ENCODE data around the gene ASPDH.
"Not testable (repeated sequence)": the region's sequence is repeated elsewhere in the genome, so short reads cannot be mapped to it uniquely, and the experiment has no call there.

Gene ASPDH

GRCh38 chr19:50547385-50548190 lies 33.9 kb upstream of the ASPDH start:
- DNase-seq: no peak

- no peak for DNase-seq
These were observed 33.0 kb upstream of the ASPDH start for GRCh38 chr19:50546527-50547221.

- no peak for DNase-seq
These were observed 29.2 kb upstream of the ASPDH start for GRCh38 chr19:50542943-50543342.

GRCh38 chr19:50537769-50538230 lies 24.1 kb upstream of the ASPDH start:
- peak; percentile 54 for DNase-seq

- no peak for DNase-seq
These were observed 23.6 kb upstream of the ASPDH start for GRCh38 chr19:50537306-50537685.

- DNase-seq: no peak
These were observed 23.1 kb upstream of the ASPDH start for GRCh38 chr19:50536662-50537305.

GRCh38 chr19:50535672-50536187 lies 22.0 kb upstream of the ASPDH start:
- DNase-seq: no peak

GRCh38 chr19:50534478-50534877 lies 20.8 kb upstream of the ASPDH start:
- no peak for DNase-seq

- no peak for DNase-seq
These were observed 19.2 kb upstream of the ASPDH start for GRCh38 chr19:50532952-50533351.

GRCh38 chr19:50531171-50531612 lies 17.5 kb upstream of the ASPDH start:
- no peak for DNase-seq

GRCh38 chr19:50528052-50528451 lies 14.3 kb upstream of the ASPDH start:
- not testable (repeated sequence) for DNase-seq

GRCh38 chr19:50522881-50523280 lies 9.2 kb upstream of the ASPDH start:
- DNase-seq: no peak

- no peak for DNase-seq
These were observed 7.2 kb upstream of the ASPDH start for GRCh38 chr19:50520822-50521465.

GRCh38 chr19:50519006-50519575 lies 5.4 kb upstream of the ASPDH start:
- DNase-seq: no peak

GRCh38 chr19:50518091-50519005 lies 4.6 kb upstream of the ASPDH start:
- DNase-seq: no peak

GRCh38 chr19:50517704-50518075 lies 4.0 kb upstream of the ASPDH start:
- no peak for DNase-seq

GRCh38 chr19:50516964-50517703 lies 3.4 kb upstream of the ASPDH start:
- DNase-seq: no peak

GRCh38 chr19:50516456-50516855 lies 2.7 kb upstream of the ASPDH start:
- DNase-seq: no peak

- DNase-seq: no peak
These were observed 1.5 kb upstream of the ASPDH start for GRCh38 chr19:50515168-50515561.

- no peak for DNase-seq
These were observed 844 bp upstream of the ASPDH start for GRCh38 chr19:50514346-50515167.

All from activated gamma-delta T cell treated with Interleukin-2 at 50 U/mL for 16 hours (primary cell).